Panc1 (cell line): ENCODE data around the gene CTBP1.

ENCODE experiments used
- POLR2AphosphoS5 ChIP-seq: IDR thresholded peaks from 2 replicates; pipeline ENCODE4 v1.6.1; 2012; ENCODE audit warnings: mild to moderate bottlenecking, low read depth, low read length, moderate library complexity
- SIN3A ChIP-seq: IDR thresholded peaks from 2 replicates; pipeline ENCODE4 v1.6.1; 2012; ENCODE audit warnings: low read depth, mild to moderate bottlenecking, low read length, moderate library complexity, borderline replicate concordance; ENCODE audit not compliant: insufficient read depth
- TF ChIP-seq, protein P1 (sequence below): fragments of 450-650 bp; IDR thresholded peaks from 2 replicates; pipeline ENCODE4 v1.5.1; 2017; ENCODE audit warnings: mild to moderate bottlenecking
- TF ChIP-seq, protein P2 (sequence below), 2 experiments: IDR thresholded peaks; 2 replicates each; pipeline ENCODE4 v1.6.1; 2011 to 2012; ENCODE audit warnings: low read depth in 2 of 2, control low read depth in 1 of 2, low read length in 1 of 2, mild to moderate bottlenecking in 1 of 2, moderate library complexity in 1 of 2; ENCODE audit not compliant: insufficient read depth in 1 of 2

DNA sequence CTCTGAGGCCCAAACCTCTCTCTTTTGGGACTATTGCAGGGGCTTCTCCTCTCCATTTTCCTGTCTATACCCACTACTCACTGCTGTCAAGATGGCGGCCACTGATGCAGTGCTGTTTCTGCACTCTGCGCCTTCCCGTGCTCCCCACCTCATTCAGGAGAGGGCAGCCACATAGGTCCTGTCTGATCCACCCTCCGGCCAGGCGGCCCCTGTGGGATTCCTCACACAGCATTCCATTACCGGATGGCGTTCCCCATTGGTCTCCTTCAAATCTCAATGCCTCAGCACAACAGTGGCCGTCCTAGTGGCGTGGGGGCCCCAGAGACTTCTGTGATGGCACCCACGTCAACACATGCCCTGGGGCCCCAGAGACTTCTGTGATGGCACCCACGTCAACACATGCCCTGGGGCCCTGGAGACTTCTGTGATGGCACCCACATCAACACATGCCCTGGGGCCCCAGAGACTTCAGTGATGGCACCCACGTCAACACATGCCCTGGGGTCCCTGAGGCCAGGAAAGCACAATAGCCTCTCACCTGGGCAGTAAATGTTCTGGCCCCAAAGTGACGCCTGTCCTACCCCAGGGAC, 83.9 kb downstream of the CTBP1 start:
- TF ChIP-seq, protein P1, sequence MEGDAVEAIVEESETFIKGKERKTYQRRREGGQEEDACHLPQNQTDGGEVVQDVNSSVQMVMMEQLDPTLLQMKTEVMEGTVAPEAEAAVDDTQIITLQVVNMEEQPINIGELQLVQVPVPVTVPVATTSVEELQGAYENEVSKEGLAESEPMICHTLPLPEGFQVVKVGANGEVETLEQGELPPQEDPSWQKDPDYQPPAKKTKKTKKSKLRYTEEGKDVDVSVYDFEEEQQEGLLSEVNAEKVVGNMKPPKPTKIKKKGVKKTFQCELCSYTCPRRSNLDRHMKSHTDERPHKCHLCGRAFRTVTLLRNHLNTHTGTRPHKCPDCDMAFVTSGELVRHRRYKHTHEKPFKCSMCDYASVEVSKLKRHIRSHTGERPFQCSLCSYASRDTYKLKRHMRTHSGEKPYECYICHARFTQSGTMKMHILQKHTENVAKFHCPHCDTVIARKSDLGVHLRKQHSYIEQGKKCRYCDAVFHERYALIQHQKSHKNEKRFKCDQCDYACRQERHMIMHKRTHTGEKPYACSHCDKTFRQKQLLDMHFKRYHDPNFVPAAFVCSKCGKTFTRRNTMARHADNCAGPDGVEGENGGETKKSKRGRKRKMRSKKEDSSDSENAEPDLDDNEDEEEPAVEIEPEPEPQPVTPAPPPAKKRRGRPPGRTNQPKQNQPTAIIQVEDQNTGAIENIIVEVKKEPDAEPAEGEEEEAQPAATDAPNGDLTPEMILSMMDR, result no peak
- TF ChIP-seq POLR2AphosphoS5 (no peak), SIN3A (no peak)
- TF ChIP-seq, protein P2, sequence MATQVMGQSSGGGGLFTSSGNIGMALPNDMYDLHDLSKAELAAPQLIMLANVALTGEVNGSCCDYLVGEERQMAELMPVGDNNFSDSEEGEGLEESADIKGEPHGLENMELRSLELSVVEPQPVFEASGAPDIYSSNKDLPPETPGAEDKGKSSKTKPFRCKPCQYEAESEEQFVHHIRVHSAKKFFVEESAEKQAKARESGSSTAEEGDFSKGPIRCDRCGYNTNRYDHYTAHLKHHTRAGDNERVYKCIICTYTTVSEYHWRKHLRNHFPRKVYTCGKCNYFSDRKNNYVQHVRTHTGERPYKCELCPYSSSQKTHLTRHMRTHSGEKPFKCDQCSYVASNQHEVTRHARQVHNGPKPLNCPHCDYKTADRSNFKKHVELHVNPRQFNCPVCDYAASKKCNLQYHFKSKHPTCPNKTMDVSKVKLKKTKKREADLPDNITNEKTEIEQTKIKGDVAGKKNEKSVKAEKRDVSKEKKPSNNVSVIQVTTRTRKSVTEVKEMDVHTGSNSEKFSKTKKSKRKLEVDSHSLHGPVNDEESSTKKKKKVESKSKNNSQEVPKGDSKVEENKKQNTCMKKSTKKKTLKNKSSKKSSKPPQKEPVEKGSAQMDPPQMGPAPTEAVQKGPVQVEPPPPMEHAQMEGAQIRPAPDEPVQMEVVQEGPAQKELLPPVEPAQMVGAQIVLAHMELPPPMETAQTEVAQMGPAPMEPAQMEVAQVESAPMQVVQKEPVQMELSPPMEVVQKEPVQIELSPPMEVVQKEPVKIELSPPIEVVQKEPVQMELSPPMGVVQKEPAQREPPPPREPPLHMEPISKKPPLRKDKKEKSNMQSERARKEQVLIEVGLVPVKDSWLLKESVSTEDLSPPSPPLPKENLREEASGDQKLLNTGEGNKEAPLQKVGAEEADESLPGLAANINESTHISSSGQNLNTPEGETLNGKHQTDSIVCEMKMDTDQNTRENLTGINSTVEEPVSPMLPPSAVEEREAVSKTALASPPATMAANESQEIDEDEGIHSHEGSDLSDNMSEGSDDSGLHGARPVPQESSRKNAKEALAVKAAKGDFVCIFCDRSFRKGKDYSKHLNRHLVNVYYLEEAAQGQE (IDR thresholded peaks at IDR 0.05; ENCODE audit: insufficient read depth in 1 of 2, low read depth in 2 of 2, low read length in 1 of 2), result no peak
